Endothelial cell of umbilical vein (primary cell): ENCODE results near the gene GLDC. TPM values are rescaled to one million over a fixed set of nuclear protein-coding genes. Genes with fewer than 3 reads are reported as not detected.

Experiments used
- BruUV-seq: library from RNA; stranded (reverse); fragments of 400-500 nt; replicated peaks from 2 replicates; lab custom pipeline; 2021; lab: Mats Ljungman, UMichigan
- CTCF ChIA-PET: fragments of 300-600, 350-600 bp; sonication (Branson Sonifier 250); formaldehyde crosslinking; loops from one replicate; lab custom pipeline; 2021; ENCODE audit warnings: antibody characterized with exemption, inconsistent platforms; lab: Charles Lee
- POLR2A ChIA-PET: fragments of 300-600, 350-600 bp; sonication (Branson Sonifier 250); formaldehyde crosslinking; loops from one replicate; lab custom pipeline; 2021; ENCODE audit warnings: antibody characterized with exemption, inconsistent platforms; lab: Charles Lee
- DNase-seq: peaks from one replicate; pipeline ENCODE4 v3.0.0-alpha.2; 2011; ENCODE audit warnings: low read depth, low spot score
- FAIRE-seq: peaks from 2 replicates; lab custom pipeline; 2011; peaks lifted over from hg19 to GRCh38; lab: Jason Lieb, UNC
- H2AFZ ChIP-seq: 2 replicates; pipeline ENCODE4 v1.6.0; 2012; ENCODE audit warnings: low read depth, low read length, control low read depth, inconsistent platforms
- H3K27ac ChIP-seq: 2 replicates; pipeline ENCODE4 v1.5.1; 2011; ENCODE audit warnings: low read depth, mild to moderate bottlenecking, control low read depth, low read length, moderate library complexity; ENCODE audit not compliant: insufficient read depth
- H3K27me3 ChIP-seq, 2 experiments: 2 replicates each; pipeline versions ENCODE4 v1.6.0 to v1.6.1; 2011; ENCODE audit warnings: low read length in 2 of 2, mixed read lengths in 1 of 2; ENCODE audit not compliant: control insufficient read depth in 2 of 2, insufficient read depth in 2 of 2
- H3K36me3 ChIP-seq, 2 experiments: 2 replicates in 1 of 2; 3 replicates in 1 of 2; pipeline ENCODE4 v1.5.1; 2011; ENCODE audit warnings: low read length in 2 of 2, mild to moderate bottlenecking in 1 of 2, moderate library complexity in 1 of 2; ENCODE audit not compliant: control insufficient read depth in 2 of 2, insufficient read depth in 2 of 2; ENCODE audit errors: extremely low read depth in 1 of 2
- H3K4me1 ChIP-seq: 3 replicates; pipeline ENCODE4 v1.5.1; 2011; ENCODE audit warnings: mild to moderate bottlenecking, low read length; ENCODE audit not compliant: control insufficient read depth, insufficient read depth; ENCODE audit errors: extremely low read depth
- H3K4me2 ChIP-seq: 2 replicates; pipeline ENCODE4 v1.6.1; 2011; ENCODE audit warnings: low read length, control low read depth, mixed read lengths; ENCODE audit not compliant: insufficient read depth
- H3K4me3 ChIP-seq, 3 experiments: fragments of 200-600 bp in 1 of 3; sonication (generic), shearing (Covaris generic) in 1 of 3; replicated peaks in 1 of 3; 2 replicates each; pipeline ENCODE4 v1.5.1; 2011 to 2016; ENCODE audit warnings: control low read depth in 3 of 3, low read length in 3 of 3, mild to moderate bottlenecking in 2 of 3, inconsistent platforms in 1 of 3, low read depth in 1 of 3, moderate library complexity in 1 of 3; ENCODE audit not compliant: insufficient read depth in 1 of 3
- H3K79me2 ChIP-seq: 2 replicates; pipeline ENCODE4 v1.6.0; 2012; ENCODE audit warnings: low read length, inconsistent platforms; ENCODE audit not compliant: control insufficient read depth, insufficient read depth
- H3K9ac ChIP-seq: replicated peaks from 2 replicates; pipeline ENCODE3; 2011; ENCODE audit warnings: low read length, control low read depth; ENCODE audit not compliant: insufficient read depth; ENCODE audit errors: extremely low read depth
- H3K9me1 ChIP-seq: replicated peaks from 3 replicates; pipeline ENCODE4 v1.6.0; 2011; ENCODE audit warnings: mild to moderate bottlenecking, low read length; ENCODE audit not compliant: control insufficient read depth, insufficient read depth; ENCODE audit errors: extremely low read depth
- H3K9me3 ChIP-seq: replicated peaks from 2 replicates; pipeline ENCODE4 v1.5.1; 2012; ENCODE audit warnings: low read length, inconsistent platforms; ENCODE audit not compliant: control insufficient read depth, insufficient read depth
- H4K20me1 ChIP-seq: replicated peaks from 2 replicates; pipeline ENCODE3; 2011; ENCODE audit warnings: mild to moderate bottlenecking, low read length; ENCODE audit not compliant: control insufficient read depth, insufficient read depth; ENCODE audit errors: extremely low read depth
- EZH2 ChIP-seq: IDR thresholded peaks from 2 replicates; pipeline ENCODE4 v1.6.1; 2012; ENCODE audit warnings: borderline replicate concordance, low read depth, mild to moderate bottlenecking, moderate library complexity, low read length, inconsistent platforms; ENCODE audit not compliant: severe bottlenecking
- FOS ChIP-seq: IDR thresholded peaks from 2 replicates; pipeline ENCODE4 v1.6.1; 2011; ENCODE audit warnings: mild to moderate bottlenecking, low read length, moderate library complexity, borderline replicate concordance; ENCODE audit not compliant: insufficient read depth
- GATA2 ChIP-seq: IDR thresholded peaks from 2 replicates; pipeline ENCODE4 v1.7.0; 2011; ENCODE audit warnings: low read depth, mild to moderate bottlenecking, moderate library complexity, mixed read lengths, low read length; ENCODE audit not compliant: insufficient read length, insufficient read depth
- JUN ChIP-seq: IDR thresholded peaks from 2 replicates; pipeline ENCODE4 v1.6.1; 2011; ENCODE audit warnings: borderline replicate concordance, low read depth; ENCODE audit not compliant: insufficient read length, insufficient read depth
- MYC ChIP-seq: IDR thresholded peaks from one replicate; pipeline ENCODE4 v1.6.1; 2011; ENCODE audit warnings: mild to moderate bottlenecking, low read depth, low read length
- POLR2A ChIP-seq: IDR thresholded peaks from 2 replicates; pipeline ENCODE4 v1.6.1; 2012; ENCODE audit warnings: low read depth, mild to moderate bottlenecking, control low read depth, low read length
- POLR2AphosphoS5 ChIP-seq: IDR thresholded peaks from 2 replicates; pipeline ENCODE4 v1.6.1; 2012; ENCODE audit warnings: low read depth, mild to moderate bottlenecking, control low read depth, low read length, moderate library complexity; ENCODE audit not compliant: insufficient read depth
- dilution Hi-C: fragments of 300-500 bp; cut with MboI; formaldehyde crosslinking; loops from one replicate; pipeline ENCODE4 v1.15.0; 2019; ENCODE audit warnings: low sequenced_read_pairs; ENCODE audit not compliant: extremely low pct_ligation_motif_present
- intact Hi-C: fragments of 100-400 bp; cut with micrococcal nuclease; formaldehyde crosslinking; loops from one replicate; pipeline ENCODE4 v1.10.0; 2022
- polyA plus RNA-seq, 4 experiments: library from polyadenylated mRNA; depleted of rRNA in 3 of 4; stranded (reverse) in 3 of 4; unstranded in 1 of 4; fragments of >200 nt; gene quantifications; 2 replicates each; pipeline versions ENCODE4 v1.2.1 to v1.2.3, GENCODE V29; 2011 to 2012; ENCODE audit warnings: missing spikeins in 1 of 4
- total RNA-seq: library from RNA; stranded (reverse); gene quantifications from 2 replicates; pipeline ENCODE4 v1.2.3, GENCODE V29; 2021
- TF ChIP-seq, protein P1 (sequence below), 2 donors: IDR thresholded peaks; 1 replicate in 1 of 2; 2 replicates in 1 of 2; pipeline ENCODE4 v1.5.1; 2011; ENCODE audit warnings: low read length in 2 of 2, mild to moderate bottlenecking in 2 of 2, moderate library complexity in 2 of 2, control low read depth in 1 of 2, inconsistent platforms in 1 of 2, low read depth in 1 of 2; ENCODE audit not compliant: insufficient read depth in 1 of 2; ENCODE audit errors: extremely low read depth in 1 of 2
- TF ChIP-seq, protein P2 (sequence below): IDR thresholded peaks from 2 replicates; pipeline ENCODE4 v1.6.1; 2011; ENCODE audit not compliant: insufficient read depth, insufficient read length

GLDC gene
- total and polyA plus RNA-seq, 2 donors (not counting 3 experiments of a cell fraction or from before 2014, with no cell fraction given), result 1.8 to 2.6 TPM

GRCh38 chr9:6562201-6562600, 83.3 kb downstream of the GLDC start:
- DNase-seq (no peak), FAIRE-seq (no peak)
- H3K9me3 ChIP-seq, result no peaks in the 10 kb centered on the region
- BruUV-seq, result no TSS peak
- H3K4me1 ChIP-seq, result peaks cover 68% of the 10 kb centered on the region
- H4K20me1 ChIP-seq, result no peaks in the 10 kb centered on the region
- H3K4me2 ChIP-seq, result no peak overlapping the region
- TF ChIP-seq EZH2 (no peak), GATA2 (no peak), FOS (no peak), MYC (no peak), JUN (no peak), POLR2A (no peak), POLR2AphosphoS5 (no peak)
- TF ChIP-seq, protein P1, sequence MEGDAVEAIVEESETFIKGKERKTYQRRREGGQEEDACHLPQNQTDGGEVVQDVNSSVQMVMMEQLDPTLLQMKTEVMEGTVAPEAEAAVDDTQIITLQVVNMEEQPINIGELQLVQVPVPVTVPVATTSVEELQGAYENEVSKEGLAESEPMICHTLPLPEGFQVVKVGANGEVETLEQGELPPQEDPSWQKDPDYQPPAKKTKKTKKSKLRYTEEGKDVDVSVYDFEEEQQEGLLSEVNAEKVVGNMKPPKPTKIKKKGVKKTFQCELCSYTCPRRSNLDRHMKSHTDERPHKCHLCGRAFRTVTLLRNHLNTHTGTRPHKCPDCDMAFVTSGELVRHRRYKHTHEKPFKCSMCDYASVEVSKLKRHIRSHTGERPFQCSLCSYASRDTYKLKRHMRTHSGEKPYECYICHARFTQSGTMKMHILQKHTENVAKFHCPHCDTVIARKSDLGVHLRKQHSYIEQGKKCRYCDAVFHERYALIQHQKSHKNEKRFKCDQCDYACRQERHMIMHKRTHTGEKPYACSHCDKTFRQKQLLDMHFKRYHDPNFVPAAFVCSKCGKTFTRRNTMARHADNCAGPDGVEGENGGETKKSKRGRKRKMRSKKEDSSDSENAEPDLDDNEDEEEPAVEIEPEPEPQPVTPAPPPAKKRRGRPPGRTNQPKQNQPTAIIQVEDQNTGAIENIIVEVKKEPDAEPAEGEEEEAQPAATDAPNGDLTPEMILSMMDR (IDR thresholded peaks at IDR 0.05; ENCODE audit: extremely low read depth in 1 of 2, insufficient read depth in 1 of 2, low read depth in 1 of 2, low read length in 2 of 2), result no peak
- TF ChIP-seq, protein P2, sequence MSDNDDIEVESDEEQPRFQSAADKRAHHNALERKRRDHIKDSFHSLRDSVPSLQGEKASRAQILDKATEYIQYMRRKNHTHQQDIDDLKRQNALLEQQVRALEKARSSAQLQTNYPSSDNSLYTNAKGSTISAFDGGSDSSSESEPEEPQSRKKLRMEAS, result no peak
- dilution Hi-C loops (no loop called here), intact Hi-C loops (loop anchor here (10.0 kb wide), 1 partner anchor 557 kb away; a partner anchor contains a TSS)
- H3K36me3 ChIP-seq, result no peaks in the 10 kb centered on the region
- H3K27ac ChIP-seq, result peak overlapping the region; percentile 13
- no peaks in the 10 kb centered on the region for H3K79me2 ChIP-seq
- no peaks in the 10 kb centered on the region for H3K27me3 ChIP-seq
- no peak overlapping the region for H3K9ac ChIP-seq
- CTCF ChIA-PET, result interaction anchor here (1.0 to 4.7 kb wide), 3 partner anchors 10 to 207 kb away, joined by 3 to 23 read pairs (median 3); no protein-coding TSS in a partner anchor
- H3K9me1 ChIP-seq, result no peaks in the 10 kb centered on the region
- POLR2A ChIA-PET, result interaction anchor here (1.1 kb wide), 1 partner anchor 10 kb away, joined by 4 read pairs; no protein-coding TSS in a partner anchor
- H2AFZ ChIP-seq, result no peak overlapping the region
- H3K4me3 ChIP-seq, result no peak overlapping the region
